GM19324 (cell line): ENCODE measurements around the gene DOCK3.
"Not testable (repeated sequence)": the region's sequence is repeated elsewhere in the genome, so short reads cannot be mapped to it uniquely, and the experiment has no call there.

Experiments used
- ATAC-seq: cut with Tn5 transposase; IDR thresholded peaks from one replicate; pipeline ENCODE4 v1.9.1; 2021; ENCODE audit warnings: mild to moderate bottlenecking, moderate library complexity; ENCODE audit not compliant: unreplicated experiment, low FRiP score

Gene DOCK3

GRCh38 chr3:51275111-51275805 is 600.5 kb downstream of the DOCK3 start:
- ATAC-seq, result no peak

- no peak for ATAC-seq
Observed at GRCh38 chr3:51276046-51276445, 601.3 kb downstream of the DOCK3 start.

- no peak for ATAC-seq
Observed at GRCh38 chr3:51279448-51279847, 604.7 kb downstream of the DOCK3 start.

GRCh38 chr3:51280176-51280575 is 605.4 kb downstream of the DOCK3 start:
- no peak for ATAC-seq

GRCh38 chr3:51282931-51283330 is 608.2 kb downstream of the DOCK3 start:
- ATAC-seq, result no peak

- ATAC-seq, result no peak
Observed at GRCh38 chr3:51283421-51283820, 608.7 kb downstream of the DOCK3 start.

GRCh38 chr3:51295625-51296024 is 620.9 kb downstream of the DOCK3 start:
- ATAC-seq, result no peak

- ATAC-seq, result no peak
Observed at GRCh38 chr3:51297333-51297732, 622.6 kb downstream of the DOCK3 start.

- no peak for ATAC-seq
Observed at GRCh38 chr3:51304230-51304629, 629.5 kb downstream of the DOCK3 start.

- no peak for ATAC-seq
Observed at GRCh38 chr3:51306093-51306492, 631.4 kb downstream of the DOCK3 start.

- no peak for ATAC-seq
Observed at GRCh38 chr3:51307458-51307857, 632.7 kb downstream of the DOCK3 start.

- ATAC-seq, result not testable (repeated sequence)
Observed at GRCh38 chr3:51307945-51308607, 633.3 kb downstream of the DOCK3 start.

GRCh38 chr3:51311055-51311454 is 636.3 kb downstream of the DOCK3 start:
- no peak for ATAC-seq

- ATAC-seq, result no peak
Observed at GRCh38 chr3:51328206-51328605, 653.5 kb downstream of the DOCK3 start.

GRCh38 chr3:51330046-51330445 is 655.3 kb downstream of the DOCK3 start:
- no peak for ATAC-seq

- ATAC-seq, result no peak
Observed at GRCh38 chr3:51332156-51332555, 657.4 kb downstream of the DOCK3 start.

- ATAC-seq, result no peak
Observed at GRCh38 chr3:51333021-51333420, 658.3 kb downstream of the DOCK3 start.

GRCh38 chr3:51336261-51336660 is 661.5 kb downstream of the DOCK3 start:
- no peak for ATAC-seq

- ATAC-seq, result no peak
Observed at GRCh38 chr3:51337666-51338065, 662.9 kb downstream of the DOCK3 start.

- ATAC-seq, result no peak
Observed at GRCh38 chr3:51338632-51339031, 663.9 kb downstream of the DOCK3 start.

GRCh38 chr3:51340013-51340829 is 665.5 kb downstream of the DOCK3 start:
- ATAC-seq, result no peak
